ENCODE measurements around the gene GJD2. TPM values are rescaled to one million over a fixed set of nuclear protein-coding genes. Genes with fewer than 3 reads are reported as not detected.

Gene GJD2
- total RNA-seq, 6 experiments from 2014 or later = not detected

DNA sequence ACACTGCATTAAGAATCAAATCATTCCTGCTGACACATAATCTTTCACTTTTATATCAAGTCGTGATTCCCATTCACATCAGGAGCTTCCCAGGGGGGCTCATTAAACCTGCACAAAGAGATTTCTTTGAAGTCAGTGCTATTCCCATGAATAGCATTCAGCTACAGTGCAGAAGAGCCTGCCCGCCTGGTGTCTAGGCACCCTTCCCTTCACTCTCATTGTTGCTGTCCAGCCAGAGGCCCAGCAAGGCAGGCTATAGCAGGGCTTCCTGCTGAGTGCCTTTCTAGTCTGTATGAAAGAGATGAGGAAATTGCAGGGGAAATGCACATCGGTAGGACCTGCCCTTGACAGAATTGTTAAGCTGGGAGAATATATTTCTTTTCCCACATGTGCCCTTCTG, 4.5 kb upstream of the GJD2 start:
- peaks cover 36% of the 10 kb centered on the region for H3K27me3 Mint-ChIP-seq (ENCODE audit: insufficient read depth)
- no peaks in the 10 kb centered on the region for H3K9me3 Mint-ChIP-seq
- no peak for DNase-seq
- TF ChIP-seq, protein P1, sequence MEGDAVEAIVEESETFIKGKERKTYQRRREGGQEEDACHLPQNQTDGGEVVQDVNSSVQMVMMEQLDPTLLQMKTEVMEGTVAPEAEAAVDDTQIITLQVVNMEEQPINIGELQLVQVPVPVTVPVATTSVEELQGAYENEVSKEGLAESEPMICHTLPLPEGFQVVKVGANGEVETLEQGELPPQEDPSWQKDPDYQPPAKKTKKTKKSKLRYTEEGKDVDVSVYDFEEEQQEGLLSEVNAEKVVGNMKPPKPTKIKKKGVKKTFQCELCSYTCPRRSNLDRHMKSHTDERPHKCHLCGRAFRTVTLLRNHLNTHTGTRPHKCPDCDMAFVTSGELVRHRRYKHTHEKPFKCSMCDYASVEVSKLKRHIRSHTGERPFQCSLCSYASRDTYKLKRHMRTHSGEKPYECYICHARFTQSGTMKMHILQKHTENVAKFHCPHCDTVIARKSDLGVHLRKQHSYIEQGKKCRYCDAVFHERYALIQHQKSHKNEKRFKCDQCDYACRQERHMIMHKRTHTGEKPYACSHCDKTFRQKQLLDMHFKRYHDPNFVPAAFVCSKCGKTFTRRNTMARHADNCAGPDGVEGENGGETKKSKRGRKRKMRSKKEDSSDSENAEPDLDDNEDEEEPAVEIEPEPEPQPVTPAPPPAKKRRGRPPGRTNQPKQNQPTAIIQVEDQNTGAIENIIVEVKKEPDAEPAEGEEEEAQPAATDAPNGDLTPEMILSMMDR (IDR thresholded peaks at IDR 0.05) = no peak
- no peaks in the 10 kb centered on the region for H3K4me1 Mint-ChIP-seq (ENCODE audit: low read depth)
- no peak overlapping the region for H3K4me3 Mint-ChIP-seq
- no peaks in the 10 kb centered on the region for H3K36me3 Mint-ChIP-seq (ENCODE audit: low read depth)
- no peak overlapping the region for H3K27ac Mint-ChIP-seq

DNA sequence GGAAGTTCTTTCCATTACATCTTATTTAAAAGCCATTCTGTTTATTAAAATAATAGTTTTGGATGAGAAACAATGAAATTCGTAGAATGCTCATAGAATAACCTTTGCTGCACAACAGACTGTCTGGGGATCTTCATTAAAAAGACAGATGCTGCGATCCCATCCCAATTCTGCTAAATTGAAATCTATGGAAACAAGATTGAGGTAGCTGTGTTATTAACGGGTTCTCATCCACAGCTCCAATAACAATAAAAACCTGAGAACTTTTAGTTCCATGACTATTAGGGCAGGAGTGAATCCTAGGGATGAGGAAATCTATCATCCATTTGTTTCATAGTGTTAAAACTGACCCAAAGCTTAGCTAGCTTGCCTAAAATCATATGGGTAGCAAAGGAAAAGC, 2.5 kb upstream of the GJD2 start:
- Mint-ChIP-seq H3K27me3 (ENCODE audit: insufficient read depth) (peaks cover 43% of the 10 kb centered on the region), H3K27ac (no peak overlapping the region), H3K4me1 (ENCODE audit: low read depth) (no peaks in the 10 kb centered on the region), H3K4me3 (no peak overlapping the region), H3K36me3 (ENCODE audit: low read depth) (no peaks in the 10 kb centered on the region), H3K9me3 (no peaks in the 10 kb centered on the region)
- TF ChIP-seq, protein P1 (IDR thresholded peaks at IDR 0.05) = no peak
- DNase-seq = no peak

DNA sequence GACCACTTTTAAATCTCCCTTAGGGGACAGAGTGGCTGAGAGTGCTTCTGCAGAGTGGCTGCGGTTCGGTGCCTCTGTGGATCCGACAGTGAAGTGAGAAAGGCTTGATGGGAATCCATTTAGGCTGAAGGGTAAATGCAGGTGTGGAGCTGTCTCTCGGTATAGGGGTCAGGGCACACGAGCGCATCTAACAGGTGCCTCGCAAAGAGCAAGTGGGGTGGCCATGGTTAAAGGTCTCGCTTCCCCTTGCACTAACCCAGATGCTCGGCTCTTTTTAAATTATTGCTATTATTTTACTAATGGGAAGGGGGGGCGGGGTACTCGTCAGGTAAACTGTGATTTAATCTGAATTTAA, 598 bp upstream of the GJD2 start:
- H3K27ac Mint-ChIP-seq = no peak overlapping the region
- H3K9me3 Mint-ChIP-seq = no peaks in the 10 kb centered on the region
- TF ChIP-seq, protein P1 (IDR thresholded peaks at IDR 0.05) = no peak
- H3K4me3 Mint-ChIP-seq = no peak overlapping the region
- no peaks in the 10 kb centered on the region for H3K4me1 Mint-ChIP-seq (ENCODE audit: low read depth)
- H3K27me3 Mint-ChIP-seq (ENCODE audit: insufficient read depth) = peaks cover 42% of the 10 kb centered on the region
- H3K36me3 Mint-ChIP-seq (ENCODE audit: low read depth) = no peaks in the 10 kb centered on the region
- DNase-seq = no peak

DNA sequence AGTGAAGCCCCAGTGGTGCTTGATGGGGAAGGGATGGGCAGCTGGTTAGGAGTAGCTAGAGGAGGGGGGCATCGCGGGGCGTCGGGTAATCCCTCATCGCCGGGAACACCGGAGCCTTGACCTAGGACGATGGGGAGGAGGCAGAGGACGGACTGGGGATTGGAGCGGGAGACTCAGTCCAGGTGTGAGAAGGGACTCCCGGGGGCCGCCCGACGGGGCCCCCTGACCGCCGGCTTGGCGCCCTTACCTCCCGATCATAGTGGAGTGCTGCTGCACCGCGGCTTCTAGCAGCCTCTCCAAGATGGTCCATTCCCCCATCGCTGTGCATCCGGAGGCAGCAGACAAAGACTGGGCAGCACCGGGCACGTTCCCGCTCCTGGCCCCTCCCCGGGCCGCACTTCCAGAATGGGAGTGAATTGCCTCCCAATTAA, 612 bp downstream of the GJD2 start:
- no peak overlapping the region for H3K4me3 Mint-ChIP-seq
- TF ChIP-seq, protein P1 (IDR thresholded peaks at IDR 0.05) = no peak
- H3K27me3 Mint-ChIP-seq (ENCODE audit: insufficient read depth) = peaks cover 42% of the 10 kb centered on the region
- DNase-seq = no peak
- H3K9me3 Mint-ChIP-seq = no peaks in the 10 kb centered on the region
- no peaks in the 10 kb centered on the region for H3K4me1 Mint-ChIP-seq (ENCODE audit: low read depth)
- H3K27ac Mint-ChIP-seq = no peak overlapping the region
- H3K36me3 Mint-ChIP-seq (ENCODE audit: low read depth) = no peaks in the 10 kb centered on the region

DNA sequence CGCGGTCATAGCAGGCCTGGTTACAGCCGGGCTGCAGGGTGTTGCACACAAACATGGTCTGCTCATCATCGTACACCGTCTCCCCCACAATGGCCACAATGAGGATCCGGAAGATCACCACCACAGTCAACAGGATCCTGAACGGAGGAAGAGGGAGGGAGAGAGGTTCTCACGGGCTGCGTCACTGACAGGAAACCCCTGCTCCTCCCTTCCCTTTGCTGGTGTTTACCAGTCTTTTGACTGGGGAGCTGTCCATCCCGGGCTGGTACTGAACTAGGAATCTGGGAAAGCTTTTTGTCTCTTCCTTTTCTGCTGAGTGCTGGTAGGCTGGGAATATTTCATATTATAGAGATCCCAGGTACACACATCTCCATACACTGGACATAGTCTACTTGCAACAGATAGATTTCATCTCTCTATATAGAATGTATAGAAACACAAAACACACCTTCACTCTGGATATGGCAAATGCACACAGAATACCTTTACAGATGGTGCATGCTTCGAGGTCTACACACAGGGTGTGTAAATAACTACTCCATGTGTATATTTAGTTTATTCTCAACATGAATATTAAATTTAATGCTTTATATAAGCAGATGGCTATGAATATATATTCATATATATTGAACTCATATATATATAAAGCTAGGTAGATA, 1.4 kb downstream of the GJD2 start:
- Mint-ChIP-seq H3K27ac (no peak overlapping the region), H3K9me3 (no peaks in the 10 kb centered on the region), H3K36me3 (ENCODE audit: low read depth) (no peaks in the 10 kb centered on the region), H3K4me1 (ENCODE audit: low read depth) (no peaks in the 10 kb centered on the region), H3K27me3 (ENCODE audit: insufficient read depth) (peaks cover 41% of the 10 kb centered on the region), H3K4me3 (no peak overlapping the region)
- DNase-seq = peak; percentile 50
- TF ChIP-seq, protein P1 (IDR thresholded peaks at IDR 0.05) = no peak

Measured in HFFc6 (cell line).